Activated T-cell treated with anti-CD3 and anti-CD28 coated beads for 4 hours (primary cell): Measurements from ENCODE around the gene KLHDC1.
"Not testable (repeated sequence)": the region's sequence is repeated elsewhere in the genome, so short reads cannot be mapped to it uniquely, and the experiment has no call there.

ENCODE experiments used
- DNase-seq: peaks from one replicate; pipeline ENCODE4 v3.0.0-alpha.2; 2020

KLHDC1 gene

DNA sequence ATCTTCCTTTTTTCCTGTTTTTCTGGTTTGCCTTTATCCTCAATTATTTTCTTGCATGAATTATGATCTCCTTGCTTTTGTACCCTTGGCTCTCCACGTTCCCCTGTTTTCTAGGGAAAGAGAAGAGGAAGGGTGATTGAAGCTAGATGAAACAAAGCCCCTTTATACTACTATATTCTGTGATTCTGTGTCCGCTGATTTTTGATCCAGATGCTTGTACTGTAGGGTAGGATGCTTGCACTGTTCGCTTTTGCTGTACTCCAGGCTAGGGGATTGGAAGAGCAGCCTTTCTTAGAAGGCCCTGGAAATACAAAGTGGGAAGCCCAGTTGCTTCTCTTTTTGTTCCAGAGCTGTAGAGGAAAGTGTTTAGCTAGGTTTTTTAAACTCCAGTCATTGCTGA lies 40.0 kb downstream of the KLHDC1 start:
- no peak for DNase-seq

- DNase-seq: no peak
These were observed 40.9 kb downstream of the KLHDC1 start for GRCh38 chr14:49733836-49734235.

DNA sequence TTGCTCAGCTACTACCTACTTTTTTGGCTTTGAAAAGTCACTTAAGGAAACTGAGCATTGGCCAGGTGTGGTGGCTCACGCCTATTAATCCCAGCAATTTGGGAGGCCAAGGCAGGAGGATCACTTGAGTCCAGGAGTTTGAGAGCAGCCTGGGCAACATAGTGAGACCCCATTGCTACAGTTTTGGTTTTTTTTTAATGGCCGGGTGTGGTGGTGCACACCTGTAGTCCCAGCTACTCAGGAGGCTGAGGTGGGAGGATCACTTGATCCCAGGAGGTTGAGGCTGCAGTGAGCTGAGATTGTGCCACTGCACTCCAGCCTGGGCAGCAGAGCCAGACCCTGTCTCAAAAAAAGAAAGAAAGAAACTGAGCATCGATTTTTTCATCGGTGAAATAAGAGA lies 42.7 kb downstream of the KLHDC1 start:
- DNase-seq: not testable (repeated sequence)

DNA sequence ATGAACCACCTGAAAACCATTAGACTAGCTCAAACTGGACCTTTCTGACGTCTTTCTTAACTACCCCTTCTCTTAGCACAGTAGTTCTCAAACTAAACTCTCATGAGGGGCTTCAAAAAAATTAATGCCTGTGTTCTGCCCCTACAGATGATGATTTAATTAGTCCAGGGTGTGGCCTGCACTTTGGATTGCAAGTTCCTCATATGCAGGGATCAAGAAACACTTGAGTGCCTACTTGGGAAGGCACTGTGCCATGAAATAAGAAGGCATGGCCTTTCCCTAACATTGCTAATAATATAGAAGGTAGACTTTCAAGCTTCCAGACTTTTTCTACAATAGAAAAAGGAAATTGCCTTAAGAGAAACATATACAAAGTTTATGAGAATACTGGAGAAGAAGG lies 52.3 kb downstream of the KLHDC1 start:
- DNase-seq: no peak

- not testable (repeated sequence) for DNase-seq
These were observed 53.6 kb downstream of the KLHDC1 start for GRCh38 chr14:49746476-49746875.

DNA sequence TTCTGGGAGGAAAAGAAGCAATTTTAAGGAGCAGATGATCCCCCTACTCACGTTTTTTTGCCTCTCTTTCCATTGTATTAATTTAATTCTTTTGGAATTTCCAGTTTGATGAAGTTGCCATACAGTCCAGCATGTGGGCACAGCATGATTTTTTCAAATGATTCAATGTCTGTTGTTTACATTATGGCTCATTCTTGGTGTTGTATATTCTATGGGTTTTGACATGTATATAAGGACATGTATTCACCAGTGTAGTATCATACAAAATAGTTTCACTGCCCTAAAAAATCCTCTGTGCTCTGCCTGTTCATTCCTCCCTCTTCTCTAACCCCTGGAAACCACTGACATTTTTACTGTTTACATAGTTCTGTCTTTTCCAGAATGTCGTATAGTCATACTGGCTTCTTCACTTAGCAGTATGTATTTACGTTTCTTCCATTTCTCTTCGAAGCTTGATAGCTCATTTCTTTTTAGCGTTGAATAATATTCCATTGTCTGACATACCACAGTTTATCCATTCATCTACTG lies 61.7 kb downstream of the KLHDC1 start:
- DNase-seq: no peak

DNA sequence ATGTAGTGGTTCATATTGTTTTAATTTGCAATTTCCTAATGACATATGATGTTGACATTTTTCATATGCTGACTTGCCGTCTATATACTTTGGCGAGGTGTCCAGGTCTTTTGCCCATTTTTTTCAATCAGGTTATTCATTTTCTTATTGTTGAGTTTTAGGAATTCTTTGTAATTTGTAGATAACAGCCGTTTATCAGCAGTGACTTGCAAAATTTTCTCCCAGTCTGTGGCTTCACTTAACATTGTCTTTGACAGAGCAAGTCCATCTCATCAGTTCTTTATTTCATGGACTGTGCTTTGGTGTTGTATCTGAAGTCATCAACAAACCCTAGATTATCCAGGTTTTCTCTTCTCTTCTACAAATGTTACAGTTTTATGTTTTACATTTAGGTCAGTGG lies 62.5 kb downstream of the KLHDC1 start:
- DNase-seq: no peak

- DNase-seq: no peak
These were observed 69.1 kb downstream of the KLHDC1 start for GRCh38 chr14:49761839-49762551.

GRCh38 chr14:49766839-49767238 lies 73.9 kb downstream of the KLHDC1 start:
- no peak for DNase-seq

DNA sequence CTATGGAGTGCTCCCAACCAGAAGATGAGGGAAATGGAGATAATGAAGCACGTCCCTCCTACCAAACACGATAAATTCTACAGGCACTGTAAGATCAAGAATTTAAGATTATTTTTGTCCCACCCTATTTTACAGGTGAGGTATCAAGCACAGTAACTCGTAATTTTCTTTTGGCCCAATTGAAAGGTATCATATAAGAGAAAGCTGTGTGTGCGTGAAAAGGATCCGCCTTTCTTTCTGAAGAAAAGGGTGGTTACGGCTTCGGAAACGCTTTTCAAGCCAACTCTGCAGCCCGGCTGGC lies 74.3 kb downstream of the KLHDC1 start:
- DNase-seq: no peak

DNA sequence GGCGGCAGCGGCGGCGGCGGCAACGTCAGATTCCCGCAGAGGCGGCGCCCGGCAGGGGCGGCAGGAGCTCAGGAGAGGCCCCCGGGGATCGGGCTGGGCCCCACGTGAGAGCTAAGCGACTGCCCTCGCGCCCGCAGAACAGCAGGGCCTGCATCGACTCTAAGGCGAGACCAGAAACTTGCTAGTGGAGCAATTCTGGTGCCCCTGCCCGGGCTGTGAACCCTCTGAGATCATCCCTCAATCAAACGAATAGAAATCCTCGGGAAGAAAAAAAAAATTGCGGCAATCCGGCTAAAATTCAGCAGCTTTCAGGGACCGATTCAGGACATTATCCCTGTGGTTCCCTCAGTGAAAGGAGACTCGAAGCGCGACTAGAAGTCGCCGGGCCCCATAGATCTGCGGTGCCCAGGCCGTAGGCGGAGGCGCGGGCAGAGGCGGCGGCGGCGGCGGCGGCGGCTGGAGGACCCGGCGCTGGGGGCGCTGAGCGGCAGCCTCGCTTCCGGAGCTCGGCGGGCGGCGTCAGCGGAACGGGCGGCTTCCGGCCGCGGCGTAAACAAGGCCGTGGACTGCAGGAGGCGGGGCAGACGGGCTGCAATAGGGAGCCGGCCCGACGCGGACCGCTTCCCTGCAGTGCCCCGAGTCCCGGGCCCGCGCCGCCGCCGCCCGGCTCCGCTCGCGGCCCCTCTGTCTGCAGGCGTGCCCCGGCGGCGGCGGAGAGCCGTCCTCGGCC lies 74.8 kb downstream of the KLHDC1 start, which contains the start of gene KLHDC2:
Gene KLHDC2 (plus strand): TSS at position 583 of the 730 bp plus-strand sequence. CDS start 316 bp downstream, outside the sequence.
- DNase-seq: peak; percentile 73

GRCh38 chr14:49768301-49769121 lies 75.6 kb downstream of the KLHDC1 start:
- peak; percentile 56 for DNase-seq

GRCh38 chr14:49769171-49769570 lies 76.3 kb downstream of the KLHDC1 start:
- DNase-seq: no peak

DNA sequence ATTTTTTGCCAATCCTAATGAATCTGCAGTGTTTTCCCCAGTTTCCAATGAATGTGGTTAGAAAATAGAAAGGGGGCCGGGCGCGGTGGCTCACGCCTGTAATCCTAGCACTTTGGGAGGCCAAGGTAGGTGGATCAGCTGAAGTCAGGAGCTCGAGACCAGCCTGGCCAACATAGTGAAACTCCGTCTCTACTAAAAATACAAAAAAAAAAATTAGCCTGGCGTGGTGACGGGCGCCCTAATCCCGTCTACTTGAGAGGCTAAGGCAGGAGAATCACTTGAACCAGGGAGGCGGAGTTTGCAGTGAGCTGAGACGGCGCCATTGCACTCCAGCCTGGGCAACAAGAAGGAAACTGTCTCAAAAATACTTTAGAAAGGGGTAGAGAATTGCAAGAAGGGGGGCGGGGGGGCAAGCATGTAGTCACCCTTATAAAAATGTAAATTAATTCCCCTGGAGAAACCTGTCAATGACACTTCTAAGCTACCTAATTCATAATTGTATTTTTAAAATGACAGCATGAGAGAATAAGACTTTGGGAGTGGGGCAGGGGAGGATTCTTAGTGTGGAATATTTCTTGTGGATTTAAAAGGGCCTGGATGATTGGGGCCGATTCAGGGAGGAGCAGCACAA lies 76.8 kb downstream of the KLHDC1 start:
- no peak for DNase-seq

GRCh38 chr14:49770212-49770817 lies 77.4 kb downstream of the KLHDC1 start:
- DNase-seq: no peak

- not testable (repeated sequence) for DNase-seq
These were observed 78.8 kb downstream of the KLHDC1 start for GRCh38 chr14:49771691-49772090.

- DNase-seq: no peak
These were observed 81.2 kb downstream of the KLHDC1 start for GRCh38 chr14:49774106-49774505.

DNA sequence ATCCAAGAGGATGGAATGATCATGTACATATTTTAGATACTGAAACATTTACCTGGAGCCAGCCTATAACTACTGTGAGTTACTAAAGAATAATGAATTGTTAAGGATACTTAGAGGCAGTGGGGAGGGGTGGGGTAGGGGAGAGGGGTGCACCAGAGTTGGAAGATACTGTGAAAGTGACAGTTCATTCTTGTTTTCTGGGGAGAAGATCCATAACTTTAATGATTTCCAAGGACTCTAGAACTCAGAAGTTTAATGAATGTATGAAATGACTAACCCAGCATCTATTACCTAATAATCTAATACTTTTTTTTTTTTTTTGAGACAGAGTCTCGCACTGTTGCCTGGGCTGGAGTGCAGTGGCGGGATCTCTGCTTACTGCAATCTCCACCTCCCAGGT lies 85.5 kb downstream of the KLHDC1 start:
- no peak for DNase-seq

DNA sequence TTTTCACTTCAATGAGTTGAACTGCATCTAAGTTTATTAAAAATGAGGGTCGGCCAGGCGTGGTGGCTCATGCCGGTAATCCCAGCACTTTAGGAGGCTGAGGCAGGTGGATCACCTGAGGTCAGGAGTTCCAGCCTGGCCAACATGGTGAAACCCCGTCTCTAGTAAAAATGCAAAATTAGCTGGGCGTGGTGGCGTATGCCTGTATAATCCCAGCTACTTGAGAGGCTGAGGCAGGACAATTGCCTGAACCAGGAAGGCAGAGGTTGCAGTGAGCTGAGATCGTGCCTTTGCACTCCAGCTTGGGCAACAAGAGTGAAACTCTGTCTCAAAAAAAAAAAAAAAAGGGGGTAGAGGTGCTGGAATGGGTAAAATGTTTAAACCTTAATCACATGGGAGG lies 88.1 kb downstream of the KLHDC1 start:
- not testable (repeated sequence) for DNase-seq

- no peak for DNase-seq
These were observed 90.6 kb downstream of the KLHDC1 start for GRCh38 chr14:49783394-49784014.

DNA sequence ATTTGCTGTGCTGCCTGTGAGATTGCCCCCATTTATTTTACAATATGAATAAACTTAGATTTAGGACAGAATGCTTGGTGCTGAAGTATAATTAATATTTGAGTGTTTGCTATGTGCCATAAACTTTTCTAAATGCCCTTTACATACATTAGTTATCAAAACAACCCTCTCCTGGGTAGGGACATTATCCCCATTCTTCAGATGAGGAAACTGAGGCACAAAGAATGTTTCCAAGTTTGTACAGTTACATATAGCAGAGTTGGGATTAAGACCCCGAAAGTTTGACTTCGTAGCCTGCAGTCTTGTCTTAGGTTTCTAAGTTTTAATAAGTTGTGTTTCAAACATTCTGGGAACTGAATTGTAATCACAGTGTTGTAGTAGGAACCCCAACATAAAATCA lies 93.4 kb downstream of the KLHDC1 start:
- no peak for DNase-seq

GRCh38 chr14:49792618-49793017 lies 99.7 kb downstream of the KLHDC1 start:
- DNase-seq: no peak
